ENCODE data around the gene ALPI.
"Not testable (repeated sequence)": the region's sequence is repeated elsewhere in the genome, so short reads cannot be mapped to it uniquely, and the experiment has no call there.

The ALPI gene

DNA sequence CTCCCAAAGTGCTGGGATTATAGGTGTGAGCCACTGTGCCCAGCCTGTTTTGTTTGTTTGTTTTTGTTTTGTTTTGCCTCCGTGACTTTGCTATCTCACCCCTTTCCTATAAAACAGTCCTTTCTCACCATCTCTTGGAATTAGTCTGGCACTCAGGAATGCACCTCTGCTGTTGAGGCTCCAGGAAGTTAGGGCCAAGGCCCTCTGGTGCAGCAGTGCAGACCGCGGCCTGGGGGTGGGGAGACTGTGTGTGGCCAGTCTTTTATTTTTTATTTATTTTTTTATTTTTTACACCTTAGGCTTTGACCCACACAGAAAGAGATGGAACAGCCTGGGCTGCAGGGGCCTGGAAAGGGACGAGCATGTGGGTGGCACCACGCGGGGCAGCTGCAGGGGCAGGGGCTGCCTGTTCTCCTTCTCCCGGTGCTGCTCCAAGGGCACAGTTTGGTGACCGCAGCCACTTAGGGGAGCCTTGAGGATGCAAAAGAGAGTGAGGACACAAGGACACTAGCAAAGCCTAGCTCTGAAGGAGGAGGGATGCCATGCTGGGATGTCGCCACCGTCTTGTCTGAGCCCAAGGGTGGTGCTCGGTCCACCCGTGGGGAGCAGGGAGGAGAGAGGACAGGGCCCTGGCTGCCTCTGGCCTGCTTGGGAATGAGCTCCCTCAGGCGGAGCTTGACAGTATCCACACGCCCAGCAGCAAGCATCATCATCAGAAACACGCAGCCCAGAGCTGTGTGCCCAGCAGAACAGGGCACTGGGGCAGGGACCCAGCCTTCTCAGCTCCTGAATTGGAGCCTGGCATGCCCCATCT, 19.4 kb upstream of the ALPI start:
- Histone ChIP-seq H3K4me1 (ENCODE audit: control insufficient read depth, insufficient read depth, low read length) (peaks cover 4% of the 10 kb centered on the region), H3K9me3 (ENCODE audit: control insufficient read depth in 2 of 2, low read length in 2 of 2) (no peaks in the 10 kb centered on the region), H3K27ac (ENCODE audit: low read length) (no peak overlapping the region), H3K9ac (ENCODE audit: low read length in 2 of 2) (no peak overlapping the region), H3K27me3 (ENCODE audit: control insufficient read depth in 1 of 2, insufficient read depth in 2 of 2, low read length in 2 of 2) (peaks cover 0 to 2% of the 10 kb centered on the region in 2 donors), H3K36me3 (ENCODE audit: control insufficient read depth in 2 of 2, insufficient read depth in 2 of 2, low read length in 2 of 2) (no peaks in the 10 kb centered on the region), H3K4me3 (ENCODE audit: low read length in 2 of 2) (no peak overlapping the region)

DNA sequence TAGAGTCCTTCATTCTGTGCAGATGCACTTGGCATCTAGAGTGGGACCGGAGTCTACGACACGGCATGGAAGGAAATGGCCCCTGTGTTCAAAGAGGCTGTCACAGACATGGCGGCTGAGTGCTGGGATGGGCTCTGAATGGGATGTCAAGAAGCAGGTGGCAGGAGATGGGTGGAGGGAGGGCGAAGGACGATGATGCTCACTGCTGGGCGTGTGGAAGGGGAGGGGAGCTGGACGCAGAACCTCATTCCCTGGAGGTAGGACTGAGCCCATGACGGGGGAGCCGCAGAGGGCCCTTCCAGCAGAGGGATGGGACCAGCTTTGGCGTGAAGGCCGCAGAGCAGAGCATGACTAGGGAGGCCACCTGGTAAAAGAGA, 18.8 kb upstream of the ALPI start:
- no peaks in the 10 kb centered on the region for H3K9me3 ChIP-seq (ENCODE audit: control insufficient read depth in 2 of 2, low read length in 2 of 2)
- peaks cover 4% of the 10 kb centered on the region for H3K4me1 ChIP-seq (ENCODE audit: control insufficient read depth, insufficient read depth, low read length)
- no peak overlapping the region for H3K9ac ChIP-seq (ENCODE audit: low read length in 2 of 2)
- H3K36me3 ChIP-seq (ENCODE audit: control insufficient read depth in 2 of 2, insufficient read depth in 2 of 2, low read length in 2 of 2), result no peaks in the 10 kb centered on the region
- peaks cover 0 to 2% of the 10 kb centered on the region in 2 donors for H3K27me3 ChIP-seq (ENCODE audit: control insufficient read depth in 1 of 2, insufficient read depth in 2 of 2, low read length in 2 of 2)
- H3K4me3 ChIP-seq (ENCODE audit: low read length in 2 of 2), result no peak overlapping the region
- no peak overlapping the region for H3K27ac ChIP-seq (ENCODE audit: low read length)

GRCh38 chr2:232438091-232438490, 17.9 kb upstream of the ALPI start:
- peaks cover 0 to 2% of the 10 kb centered on the region in 2 donors for H3K27me3 ChIP-seq (ENCODE audit: control insufficient read depth in 1 of 2, insufficient read depth in 2 of 2, low read length in 2 of 2)
- H3K36me3 ChIP-seq (ENCODE audit: control insufficient read depth in 2 of 2, insufficient read depth in 2 of 2, low read length in 2 of 2), result no peaks in the 10 kb centered on the region
- no peak overlapping the region for H3K27ac ChIP-seq (ENCODE audit: low read length)

GRCh38 chr2:232438951-232439757, 16.8 kb upstream of the ALPI start:
- Histone ChIP-seq H3K4me1 (ENCODE audit: control insufficient read depth, insufficient read depth, low read length) (peaks cover 4% of the 10 kb centered on the region), H3K9ac (ENCODE audit: low read length in 2 of 2) (no peak overlapping the region), H3K27me3 (ENCODE audit: control insufficient read depth in 1 of 2, insufficient read depth in 2 of 2, low read length in 2 of 2) (peaks cover 0 to 2% of the 10 kb centered on the region in 2 donors), H3K27ac (ENCODE audit: low read length) (no peak overlapping the region), H3K4me3 (ENCODE audit: low read length in 2 of 2) (no peak overlapping the region), H3K36me3 (ENCODE audit: control insufficient read depth in 2 of 2, insufficient read depth in 2 of 2, low read length in 2 of 2) (no peaks in the 10 kb centered on the region), H3K9me3 (ENCODE audit: control insufficient read depth in 2 of 2, low read length in 2 of 2) (no peaks in the 10 kb centered on the region)

More at GRCh38 chr2:232438091-232438490, 17.9 kb upstream of the ALPI start:
- peaks cover 4% of the 10 kb centered on the region for H3K4me1 ChIP-seq (ENCODE audit: control insufficient read depth, insufficient read depth, low read length)
- H3K9me3 ChIP-seq (ENCODE audit: control insufficient read depth in 2 of 2, low read length in 2 of 2), result no peaks in the 10 kb centered on the region
- no peak overlapping the region for H3K4me3 ChIP-seq (ENCODE audit: low read length in 2 of 2)
- H3K9ac ChIP-seq (ENCODE audit: low read length in 2 of 2), result no peak overlapping the region

GRCh38 chr2:232439758-232440135, 16.2 kb upstream of the ALPI start:
- Histone ChIP-seq H3K27me3 (ENCODE audit: control insufficient read depth in 1 of 2, insufficient read depth in 2 of 2, low read length in 2 of 2) (peaks cover 0 to 2% of the 10 kb centered on the region in 2 donors), H3K27ac (ENCODE audit: low read length) (no peak overlapping the region), H3K9me3 (ENCODE audit: control insufficient read depth in 2 of 2, low read length in 2 of 2) (no peaks in the 10 kb centered on the region), H3K36me3 (ENCODE audit: control insufficient read depth in 2 of 2, insufficient read depth in 2 of 2, low read length in 2 of 2) (no peaks in the 10 kb centered on the region), H3K4me1 (ENCODE audit: control insufficient read depth, insufficient read depth, low read length) (peaks cover 4% of the 10 kb centered on the region), H3K9ac (ENCODE audit: low read length in 2 of 2) (no peak overlapping the region), H3K4me3 (ENCODE audit: low read length in 2 of 2) (no peak overlapping the region)

- not testable (repeated sequence) for H3K27me3 ChIP-seq (ENCODE audit: control insufficient read depth in 1 of 2, insufficient read depth in 2 of 2, low read length in 2 of 2); H3K9ac ChIP-seq (ENCODE audit: low read length in 2 of 2); H3K9me3 ChIP-seq (ENCODE audit: control insufficient read depth in 2 of 2, low read length in 2 of 2); H3K27ac ChIP-seq (ENCODE audit: low read length); H3K4me1 ChIP-seq (ENCODE audit: control insufficient read depth, insufficient read depth, low read length); H3K36me3 ChIP-seq (ENCODE audit: control insufficient read depth in 2 of 2, insufficient read depth in 2 of 2, low read length in 2 of 2); H3K4me3 ChIP-seq (ENCODE audit: low read length in 2 of 2)
These were observed 15.5 kb upstream of the ALPI start for GRCh38 chr2:232440220-232441018.

DNA sequence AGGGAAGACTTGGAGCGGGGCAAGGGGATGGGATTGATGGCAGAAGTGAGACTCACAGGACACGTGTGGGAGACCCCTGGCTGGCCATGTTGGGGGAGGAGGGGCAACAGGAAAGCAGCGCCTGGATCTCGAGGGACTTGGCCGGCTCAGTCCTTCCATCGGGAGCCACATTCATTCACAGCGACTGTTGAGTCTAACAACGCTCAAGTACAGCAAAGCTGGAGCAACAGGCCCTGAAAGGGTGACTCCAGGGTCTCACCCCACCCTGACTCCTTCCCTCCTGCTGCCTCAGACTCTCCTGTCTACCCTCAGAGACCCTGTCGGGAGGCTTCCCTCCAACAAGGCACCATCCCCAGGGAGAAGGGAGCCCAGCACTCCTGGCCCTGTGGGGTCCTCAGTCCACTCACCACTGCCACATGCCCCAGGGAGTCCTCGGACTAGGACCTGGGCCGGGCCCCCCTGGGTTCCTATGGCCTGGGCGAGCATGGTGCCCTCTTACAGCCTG, 14.8 kb upstream of the ALPI start:
- Histone ChIP-seq H3K27me3 (ENCODE audit: control insufficient read depth in 1 of 2, insufficient read depth in 2 of 2, low read length in 2 of 2) (peaks cover 0 to 2% of the 10 kb centered on the region in 2 donors), H3K36me3 (ENCODE audit: control insufficient read depth in 2 of 2, insufficient read depth in 2 of 2, low read length in 2 of 2) (no peaks in the 10 kb centered on the region), H3K9ac (ENCODE audit: low read length in 2 of 2) (no peak overlapping the region), H3K9me3 (ENCODE audit: control insufficient read depth in 2 of 2, low read length in 2 of 2) (no peaks in the 10 kb centered on the region), H3K4me3 (ENCODE audit: low read length in 2 of 2) (no peak overlapping the region), H3K4me1 (ENCODE audit: control insufficient read depth, insufficient read depth, low read length) (peaks cover 4% of the 10 kb centered on the region), H3K27ac (ENCODE audit: low read length) (no peak overlapping the region)

- not testable (repeated sequence) for H3K4me3 ChIP-seq (ENCODE audit: low read length in 2 of 2); H3K9me3 ChIP-seq (ENCODE audit: control insufficient read depth in 2 of 2, low read length in 2 of 2); H3K4me1 ChIP-seq (ENCODE audit: control insufficient read depth, insufficient read depth, low read length); H3K36me3 ChIP-seq (ENCODE audit: control insufficient read depth in 2 of 2, insufficient read depth in 2 of 2, low read length in 2 of 2); H3K9ac ChIP-seq (ENCODE audit: low read length in 2 of 2); H3K27me3 ChIP-seq (ENCODE audit: control insufficient read depth in 1 of 2, insufficient read depth in 2 of 2, low read length in 2 of 2); H3K27ac ChIP-seq (ENCODE audit: low read length)
These were observed 14.0 kb upstream of the ALPI start for GRCh38 chr2:232441922-232442321.

GRCh38 chr2:232442431-232442830, 13.5 kb upstream of the ALPI start:
- not testable (repeated sequence) for H3K9ac ChIP-seq (ENCODE audit: low read length in 2 of 2); H3K4me3 ChIP-seq (ENCODE audit: low read length in 2 of 2); H3K27me3 ChIP-seq (ENCODE audit: control insufficient read depth in 1 of 2, insufficient read depth in 2 of 2, low read length in 2 of 2); H3K36me3 ChIP-seq (ENCODE audit: control insufficient read depth in 2 of 2, insufficient read depth in 2 of 2, low read length in 2 of 2); H3K27ac ChIP-seq (ENCODE audit: low read length); H3K4me1 ChIP-seq (ENCODE audit: control insufficient read depth, insufficient read depth, low read length); H3K9me3 ChIP-seq (ENCODE audit: control insufficient read depth in 2 of 2, low read length in 2 of 2)

GRCh38 chr2:232443047-232443446, 12.9 kb upstream of the ALPI start:
- H3K36me3 ChIP-seq (ENCODE audit: control insufficient read depth in 2 of 2, insufficient read depth in 2 of 2, low read length in 2 of 2); H3K9ac ChIP-seq (ENCODE audit: low read length in 2 of 2); H3K27ac ChIP-seq (ENCODE audit: low read length); H3K4me1 ChIP-seq (ENCODE audit: control insufficient read depth, insufficient read depth, low read length); H3K4me3 ChIP-seq (ENCODE audit: low read length in 2 of 2); H3K9me3 ChIP-seq (ENCODE audit: control insufficient read depth in 2 of 2, low read length in 2 of 2); H3K27me3 ChIP-seq (ENCODE audit: control insufficient read depth in 1 of 2, insufficient read depth in 2 of 2, low read length in 2 of 2): not testable (repeated sequence)
